Neural cell (in vitro differentiated cells): ENCODE measurements around the gene STRBP. TPM values are rescaled to one million over a fixed set of nuclear protein-coding genes. Genes with fewer than 3 reads are reported as not detected.
"Not testable (repeated sequence)": the region's sequence is repeated elsewhere in the genome, so short reads cannot be mapped to it uniquely, and the experiment has no call there.

Experiments
- H2AFZ ChIP-seq: fragments of 200-600, 300-800 bp; sonication (generic), shearing (Covaris generic); 2 replicates; pipeline ENCODE4 v1.6.0; 2014; ENCODE audit warnings: low read depth, mild to moderate bottlenecking, antibody characterized with exemption, low read length, moderate library complexity
- H3F3A ChIP-seq: fragments of 200-600 bp; shearing (Covaris generic); 2 replicates; pipeline ENCODE4 v1.6.1; 2016; ENCODE audit warnings: mild to moderate bottlenecking, moderate library complexity, mixed read lengths, antibody characterized with exemption, low read length; ENCODE audit not compliant: insufficient read depth, poor library complexity, severe bottlenecking
- H3K27ac ChIP-seq: fragments of 200-600, 300-800 bp; sonication (generic), shearing (Covaris generic); 2 replicates; pipeline ENCODE4 v1.5.1; 2014; ENCODE audit warnings: mild to moderate bottlenecking, low read length, moderate library complexity
- H3K27me3 ChIP-seq: fragments of 300-800, 200-600 bp; sonication (generic), shearing (Covaris generic); 2 replicates; pipeline ENCODE4 v1.6.0; 2014; ENCODE audit warnings: mild to moderate bottlenecking, low read depth, low read length, moderate library complexity; ENCODE audit not compliant: insufficient read depth
- H3K36me3 ChIP-seq: fragments of 300-800, 200-600 bp; sonication (generic), shearing (Covaris generic); 2 replicates; pipeline ENCODE4 v1.5.1; 2014; ENCODE audit warnings: mild to moderate bottlenecking, antibody characterized with exemption, low read length, moderate library complexity; ENCODE audit not compliant: insufficient read depth
- H3K4me2 ChIP-seq: fragments of 300-800, 200-600 bp; sonication (generic), shearing (Covaris generic); 2 replicates; pipeline ENCODE4 v1.6.0; 2014; ENCODE audit warnings: mild to moderate bottlenecking, low read length
- H3K4me3 ChIP-seq: fragments of 300-800, 200-600 bp; sonication (generic), shearing (Covaris generic); 2 replicates; pipeline ENCODE4 v1.5.1; 2014; ENCODE audit warnings: mild to moderate bottlenecking, low read length, moderate library complexity
- H3K79me2 ChIP-seq: fragments of 200-600 bp; shearing (Covaris generic); replicated peaks from 2 replicates; pipeline ENCODE4 v1.6.0; 2014; ENCODE audit warnings: mild to moderate bottlenecking, low read length, moderate library complexity; ENCODE audit not compliant: insufficient read depth
- H3K9ac ChIP-seq: fragments of 300-800, 200-600 bp; sonication (generic), shearing (Covaris generic); 2 replicates; pipeline ENCODE4 v1.6.1; 2016; ENCODE audit warnings: mild to moderate bottlenecking, low read length, mixed read lengths
- H3K9me2 ChIP-seq: fragments of 200-600 bp; shearing (Covaris generic); 2 replicates; pipeline ENCODE4 v1.6.1; 2016; ENCODE audit warnings: mild to moderate bottlenecking, low read length, mixed read lengths; ENCODE audit not compliant: insufficient read depth
- H3K9me3 ChIP-seq: fragments of 200-600, 300-800 bp; sonication (generic), shearing (Covaris generic); 2 replicates; pipeline ENCODE4 v1.6.1; 2016; ENCODE audit warnings: mild to moderate bottlenecking, mixed run types, low read length, moderate library complexity, mixed read lengths
- H4K20me1 ChIP-seq: fragments of 200-600 bp; shearing (Covaris generic); 2 replicates; pipeline ENCODE4 v1.6.1; 2016; ENCODE audit warnings: mild to moderate bottlenecking, mixed run types; ENCODE audit not compliant: insufficient read depth
- EP300 ChIP-seq: fragments of 450-650 bp; conservative IDR thresholded peaks from 2 replicates; pipeline ENCODE4 v1.6.1; 2014; ENCODE audit warnings: antibody characterized with exemption, mild to moderate bottlenecking, moderate library complexity; ENCODE audit not compliant: poor library complexity, severe bottlenecking
- EZH2 ChIP-seq: fragments of 200-600, 300-800 bp; shearing (Covaris generic), sonication (generic); IDR thresholded peaks from 2 replicates; pipeline ENCODE4 v1.6.1; 2014; ENCODE audit warnings: antibody characterized with exemption, low read length, borderline replicate concordance, mild to moderate bottlenecking; ENCODE audit not compliant: insufficient read depth, poor library complexity, severe bottlenecking
- MXI1 ChIP-seq: fragments of 450-650 bp; conservative IDR thresholded peaks from 2 replicates; pipeline ENCODE4 v1.6.1; 2014; ENCODE audit warnings: antibody characterized with exemption, mild to moderate bottlenecking; ENCODE audit not compliant: poor library complexity, severe bottlenecking
- POLR2AphosphoS5 ChIP-seq: IDR thresholded peaks from 2 replicates; pipeline ENCODE4 v1.6.1; 2012
- RAD21 ChIP-seq: fragments of 450-650 bp; conservative IDR thresholded peaks from 2 replicates; pipeline ENCODE4 v1.6.1; 2014; ENCODE audit warnings: antibody characterized with exemption, mild to moderate bottlenecking, moderate library complexity
- SMC3 ChIP-seq: fragments of 450-650 bp; conservative IDR thresholded peaks from 2 replicates; pipeline ENCODE4 v1.6.1; 2014; ENCODE audit warnings: antibody characterized with exemption, mild to moderate bottlenecking, moderate library complexity; ENCODE audit not compliant: poor library complexity
- TAF1 ChIP-seq: IDR thresholded peaks from 2 replicates; pipeline ENCODE4 v1.6.1; 2012; ENCODE audit warnings: low read depth
- polyA plus RNA-seq: library from polyadenylated mRNA; depleted of rRNA; stranded (reverse); fragments of >200 nt; gene quantifications from 2 replicates; pipeline ENCODE4 v1.2.3, GENCODE V29; 2014
- TF ChIP-seq, protein P1 (sequence below): IDR thresholded peaks from 2 replicates; pipeline ENCODE4 v1.6.1; 2012; ENCODE audit warnings: borderline replicate concordance
- TF ChIP-seq, protein P2 (sequence below): fragments of 450-650 bp; IDR thresholded peaks from 2 replicates; pipeline ENCODE4 v1.5.1; 2014; ENCODE audit warnings: antibody characterized with exemption, mild to moderate bottlenecking, moderate library complexity; ENCODE audit not compliant: poor library complexity, severe bottlenecking

STRBP gene
- polyA plus RNA-seq, 1 donor from 2014 or later = 64.6 TPM

- H3K36me3 ChIP-seq = no peaks in the 10 kb centered on the region
- no peaks in the 10 kb centered on the region for H3K79me2 ChIP-seq
- no peak overlapping the region for H3K9ac ChIP-seq
- H3K9me3 ChIP-seq = no peaks in the 10 kb centered on the region
- no peaks in the 10 kb centered on the region for H3F3A ChIP-seq
- no peak for TF ChIP-seq SMC3
- TF ChIP-seq EZH2 = no peak
- no peak for TF ChIP-seq RAD21
- no peak for TF ChIP-seq POLR2AphosphoS5
- no peak for TF ChIP-seq EP300
- TF ChIP-seq, protein P1, sequence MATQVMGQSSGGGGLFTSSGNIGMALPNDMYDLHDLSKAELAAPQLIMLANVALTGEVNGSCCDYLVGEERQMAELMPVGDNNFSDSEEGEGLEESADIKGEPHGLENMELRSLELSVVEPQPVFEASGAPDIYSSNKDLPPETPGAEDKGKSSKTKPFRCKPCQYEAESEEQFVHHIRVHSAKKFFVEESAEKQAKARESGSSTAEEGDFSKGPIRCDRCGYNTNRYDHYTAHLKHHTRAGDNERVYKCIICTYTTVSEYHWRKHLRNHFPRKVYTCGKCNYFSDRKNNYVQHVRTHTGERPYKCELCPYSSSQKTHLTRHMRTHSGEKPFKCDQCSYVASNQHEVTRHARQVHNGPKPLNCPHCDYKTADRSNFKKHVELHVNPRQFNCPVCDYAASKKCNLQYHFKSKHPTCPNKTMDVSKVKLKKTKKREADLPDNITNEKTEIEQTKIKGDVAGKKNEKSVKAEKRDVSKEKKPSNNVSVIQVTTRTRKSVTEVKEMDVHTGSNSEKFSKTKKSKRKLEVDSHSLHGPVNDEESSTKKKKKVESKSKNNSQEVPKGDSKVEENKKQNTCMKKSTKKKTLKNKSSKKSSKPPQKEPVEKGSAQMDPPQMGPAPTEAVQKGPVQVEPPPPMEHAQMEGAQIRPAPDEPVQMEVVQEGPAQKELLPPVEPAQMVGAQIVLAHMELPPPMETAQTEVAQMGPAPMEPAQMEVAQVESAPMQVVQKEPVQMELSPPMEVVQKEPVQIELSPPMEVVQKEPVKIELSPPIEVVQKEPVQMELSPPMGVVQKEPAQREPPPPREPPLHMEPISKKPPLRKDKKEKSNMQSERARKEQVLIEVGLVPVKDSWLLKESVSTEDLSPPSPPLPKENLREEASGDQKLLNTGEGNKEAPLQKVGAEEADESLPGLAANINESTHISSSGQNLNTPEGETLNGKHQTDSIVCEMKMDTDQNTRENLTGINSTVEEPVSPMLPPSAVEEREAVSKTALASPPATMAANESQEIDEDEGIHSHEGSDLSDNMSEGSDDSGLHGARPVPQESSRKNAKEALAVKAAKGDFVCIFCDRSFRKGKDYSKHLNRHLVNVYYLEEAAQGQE = no peak
- TF ChIP-seq, protein P2, sequence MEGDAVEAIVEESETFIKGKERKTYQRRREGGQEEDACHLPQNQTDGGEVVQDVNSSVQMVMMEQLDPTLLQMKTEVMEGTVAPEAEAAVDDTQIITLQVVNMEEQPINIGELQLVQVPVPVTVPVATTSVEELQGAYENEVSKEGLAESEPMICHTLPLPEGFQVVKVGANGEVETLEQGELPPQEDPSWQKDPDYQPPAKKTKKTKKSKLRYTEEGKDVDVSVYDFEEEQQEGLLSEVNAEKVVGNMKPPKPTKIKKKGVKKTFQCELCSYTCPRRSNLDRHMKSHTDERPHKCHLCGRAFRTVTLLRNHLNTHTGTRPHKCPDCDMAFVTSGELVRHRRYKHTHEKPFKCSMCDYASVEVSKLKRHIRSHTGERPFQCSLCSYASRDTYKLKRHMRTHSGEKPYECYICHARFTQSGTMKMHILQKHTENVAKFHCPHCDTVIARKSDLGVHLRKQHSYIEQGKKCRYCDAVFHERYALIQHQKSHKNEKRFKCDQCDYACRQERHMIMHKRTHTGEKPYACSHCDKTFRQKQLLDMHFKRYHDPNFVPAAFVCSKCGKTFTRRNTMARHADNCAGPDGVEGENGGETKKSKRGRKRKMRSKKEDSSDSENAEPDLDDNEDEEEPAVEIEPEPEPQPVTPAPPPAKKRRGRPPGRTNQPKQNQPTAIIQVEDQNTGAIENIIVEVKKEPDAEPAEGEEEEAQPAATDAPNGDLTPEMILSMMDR = no peak
- no peak for TF ChIP-seq TAF1
- TF ChIP-seq MXI1 = no peak
- no peak overlapping the region for H3K4me2 ChIP-seq
- no peaks in the 10 kb centered on the region for H4K20me1 ChIP-seq
- H3K9me2 ChIP-seq = no peaks in the 10 kb centered on the region
- no peak overlapping the region for H2AFZ ChIP-seq
- no peak overlapping the region for H3K4me3 ChIP-seq
- H3K27me3 ChIP-seq = no peaks in the 10 kb centered on the region
- H3K27ac ChIP-seq = no peak overlapping the region
These were observed 13.4 kb upstream of the STRBP start for GRCh38 chr9:123281659-123282350.

GRCh38 chr9:123278879-123279493 lies 10.6 kb upstream of the STRBP start:
- not testable (repeated sequence) for H3K9ac ChIP-seq, H3K9me2 ChIP-seq, H3K4me2 ChIP-seq, H3K27ac ChIP-seq, H4K20me1 ChIP-seq, H3K9me3 ChIP-seq, H3K79me2 ChIP-seq, H3F3A ChIP-seq, H3K27me3 ChIP-seq, H3K4me3 ChIP-seq, H2AFZ ChIP-seq, H3K36me3 ChIP-seq
